H1 (cell line): Measurements from ENCODE around the gene CLPTM1L. TPM values are rescaled to one million over a fixed set of nuclear protein-coding genes. Genes with fewer than 3 reads are reported as not detected.

Experiments
- CTCF ChIA-PET: fragments of 300-600 bp; sonication (Branson Sonifier 250); formaldehyde crosslinking; loops from one replicate; lab custom pipeline; 2021; ENCODE audit not compliant: partially characterized antibody; lab: Charles Lee
- POLR2A ChIA-PET: fragments of 300-600 bp; sonication (Branson Sonifier 250); formaldehyde crosslinking; loops from one replicate; lab custom pipeline; 2021; ENCODE audit warnings: inconsistent platforms; ENCODE audit not compliant: partially characterized antibody; lab: Charles Lee
- DNase-seq, 2 experiments: peaks; one replicate each; pipeline versions ENCODE4 v3.0.0 to v3.0.0-alpha.2; 2010 to 2022; ENCODE audit warnings: low spot score in 2 of 2, low read depth in 1 of 2, mixed read lengths in 1 of 2
- FAIRE-seq: peaks from 2 replicates; lab custom pipeline; 2011; peaks lifted over from hg19 to GRCh38; lab: Jason Lieb, UNC
- H2AFZ ChIP-seq: 2 replicates; pipeline ENCODE4 v1.8.1; 2012; ENCODE audit warnings: low read length, inconsistent platforms
- H2AK5ac ChIP-seq: 2 replicates; pipeline ENCODE4 v1.6.1; 2013; ENCODE audit warnings: low read depth, low read length
- H2BK120ac ChIP-seq: replicated peaks from 2 replicates; pipeline ENCODE3; 2013; ENCODE audit warnings: low read depth, low read length, inconsistent platforms
- H2BK12ac ChIP-seq: 2 replicates; pipeline ENCODE4 v1.6.1; 2013; ENCODE audit warnings: low read depth, low read length
- H2BK15ac ChIP-seq: 2 replicates; pipeline ENCODE4 v1.6.1; 2013; ENCODE audit warnings: low read length
- H2BK20ac ChIP-seq: 2 replicates; pipeline ENCODE4 v1.6.1; 2013; ENCODE audit warnings: low read length
- H2BK5ac ChIP-seq: 2 replicates; pipeline ENCODE4 v1.6.1; 2013; ENCODE audit warnings: low read depth, low read length
- H3K14ac ChIP-seq: 2 replicates; pipeline ENCODE4 v1.6.1; 2013; ENCODE audit warnings: inconsistent platforms; ENCODE audit not compliant: insufficient read length
- H3K18ac ChIP-seq: 2 replicates; pipeline ENCODE4 v1.6.1; 2013; ENCODE audit warnings: low read length; ENCODE audit errors: extremely low read depth
- H3K23ac ChIP-seq: 2 replicates; pipeline ENCODE4 v1.6.1; 2013; ENCODE audit warnings: inconsistent platforms; ENCODE audit not compliant: insufficient read length
- H3K23me2 ChIP-seq: 2 replicates; pipeline ENCODE4 v1.6.1; 2013; ENCODE audit warnings: low read depth, low read length
- H3K27ac ChIP-seq: 2 replicates; pipeline ENCODE4 v1.6.1; 2011; ENCODE audit warnings: low read depth, low read length, inconsistent platforms
- H3K27me3 ChIP-seq, 4 experiments: replicated peaks in 1 of 4; 1 replicate in 1 of 4; 2 replicates in 3 of 4; pipeline versions ENCODE4 v1.6.1 to v1.8.1; 2011 to 2013; ENCODE audit warnings: low read length in 3 of 4, mild to moderate bottlenecking in 3 of 4, inconsistent platforms in 2 of 4, mixed read lengths in 2 of 4, moderate library complexity in 1 of 4; ENCODE audit not compliant: control insufficient read depth in 3 of 4, insufficient read depth in 3 of 4; ENCODE audit errors: extremely low read depth in 1 of 4
- H3K36me3 ChIP-seq, 4 experiments: 2 replicates each; pipeline versions ENCODE4 v1.6.1 to v1.8.1; 2011 to 2013; ENCODE audit warnings: mild to moderate bottlenecking in 4 of 4, low read length in 3 of 4, moderate library complexity in 2 of 4, control low read depth in 1 of 4, inconsistent platforms in 1 of 4; ENCODE audit not compliant: insufficient read depth in 4 of 4, control insufficient read depth in 2 of 4
- H3K4ac ChIP-seq: replicated peaks from 2 replicates; pipeline ENCODE3; 2013; ENCODE audit warnings: low read length, low read depth, mixed read lengths, inconsistent platforms; ENCODE audit not compliant: insufficient read length
- H3K4me1 ChIP-seq, 4 experiments: replicated peaks in 1 of 4; 1 replicate in 1 of 4; 2 replicates in 3 of 4; pipeline versions ENCODE4 v1.6.1 to v1.8.1; 2011 to 2013; ENCODE audit warnings: low read length in 3 of 4, inconsistent platforms in 2 of 4, mixed read lengths in 1 of 4; ENCODE audit not compliant: insufficient read depth in 4 of 4, control insufficient read depth in 3 of 4
- H3K4me2 ChIP-seq, 2 experiments: 2 replicates each; pipeline versions ENCODE4 v1.6.1 to v1.8.1; 2011 to 2013; ENCODE audit warnings: low read depth in 2 of 2, low read length in 2 of 2, control low read depth in 1 of 2, inconsistent platforms in 1 of 2, mild to moderate bottlenecking in 1 of 2; ENCODE audit not compliant: insufficient read depth in 1 of 2
- H3K4me3 ChIP-seq, 4 experiments: fragments of 200-600, 300-600 bp in 1 of 4; sonication (generic), shearing (Covaris generic), sonication (Bioruptor Twin) in 1 of 4; 2 replicates each; pipeline versions ENCODE4 v1.5.1 to v1.8.1; 2011 to 2016; ENCODE audit warnings: low read length in 4 of 4, low read depth in 3 of 4, control low read depth in 2 of 4, inconsistent platforms in 2 of 4, mild to moderate bottlenecking in 2 of 4, mixed read lengths in 1 of 4, moderate library complexity in 1 of 4; ENCODE audit not compliant: insufficient read depth in 2 of 4; ENCODE audit errors: extremely low read depth in 1 of 4
- H3K56ac ChIP-seq: replicated peaks from 2 replicates; pipeline ENCODE3; 2013; ENCODE audit warnings: low read depth, mild to moderate bottlenecking, mixed read lengths, low read length, inconsistent platforms; ENCODE audit not compliant: insufficient read length
- H3K79me1 ChIP-seq: 2 replicates; pipeline ENCODE4 v1.6.1; 2013; ENCODE audit warnings: low read depth, low read length, control low read depth
- H3K79me2 ChIP-seq, 2 experiments: 2 replicates each; pipeline versions ENCODE4 v1.6.1 to v1.8.1; 2012 to 2013; ENCODE audit warnings: low read length in 2 of 2, mild to moderate bottlenecking in 2 of 2, inconsistent platforms in 1 of 2; ENCODE audit not compliant: insufficient read depth in 2 of 2, control insufficient read depth in 1 of 2
- H3K9ac ChIP-seq, 4 experiments: replicated peaks in 1 of 4; 1 replicate in 1 of 4; 2 replicates in 3 of 4; pipeline versions ENCODE4 v1.6.1 to v1.8.1; 2011 to 2013; ENCODE audit warnings: low read depth in 3 of 4, low read length in 3 of 4, control low read depth in 2 of 4, mild to moderate bottlenecking in 2 of 4, moderate library complexity in 2 of 4, inconsistent platforms in 1 of 4; ENCODE audit errors: extremely low read depth in 1 of 4
- H3K9me3 ChIP-seq, 2 experiments: 2 replicates each; pipeline versions ENCODE4 v1.6.1 to v1.8.1; 2012 to 2013; ENCODE audit warnings: mild to moderate bottlenecking in 2 of 2, moderate library complexity in 2 of 2, control low read depth in 1 of 2, inconsistent platforms in 1 of 2, low read depth in 1 of 2, low read length in 1 of 2, mixed read lengths in 1 of 2; ENCODE audit not compliant: insufficient read depth in 2 of 2
- H4K20me1 ChIP-seq, 2 experiments: replicated peaks in 1 of 2; 2 replicates each; pipeline versions ENCODE3 to v1.8.1; 2011 to 2013; ENCODE audit warnings: inconsistent platforms in 2 of 2, low read length in 2 of 2, mild to moderate bottlenecking in 1 of 2; ENCODE audit not compliant: insufficient read depth in 2 of 2, control insufficient read depth in 1 of 2
- H4K5ac ChIP-seq: 2 replicates; pipeline ENCODE4 v1.6.1; 2013; ENCODE audit warnings: low read length, low read depth, mixed read lengths, inconsistent platforms; ENCODE audit not compliant: insufficient read length
- H4K8ac ChIP-seq: 2 replicates; pipeline ENCODE4 v1.8.0; 2013; ENCODE audit warnings: mild to moderate bottlenecking, moderate library complexity, low read length, inconsistent platforms; ENCODE audit not compliant: insufficient read depth; ENCODE audit errors: extremely low read depth
- H4K91ac ChIP-seq: replicated peaks from 2 replicates; pipeline ENCODE3; 2013; ENCODE audit warnings: low read length, mixed read lengths, inconsistent platforms; ENCODE audit not compliant: insufficient read length
- E2F6 ChIP-seq: IDR thresholded peaks from 2 replicates; pipeline ENCODE4 v1.6.1; 2012; ENCODE audit warnings: inconsistent platforms
- FOSL1 ChIP-seq: IDR thresholded peaks from 2 replicates; pipeline ENCODE4 v1.6.1; 2011; ENCODE audit warnings: mild to moderate bottlenecking, low read depth, low read length, moderate library complexity; ENCODE audit not compliant: insufficient read depth
- JUND ChIP-seq: IDR thresholded peaks from 2 replicates; pipeline ENCODE4 v1.6.1; 2011; ENCODE audit warnings: mild to moderate bottlenecking, improper control_type of control experiment, low read length
- KDM1A ChIP-seq: fragments of 200-600, 300-600 bp; sonication (generic); IDR thresholded peaks from 2 replicates; pipeline ENCODE4 v1.7.1; 2016; ENCODE audit warnings: mild to moderate bottlenecking, low read length, borderline replicate concordance
- TAF1 ChIP-seq: IDR thresholded peaks from 2 replicates; pipeline ENCODE4 v1.6.1; 2011; ENCODE audit warnings: mild to moderate bottlenecking, low read depth, low read length
- WGBS, 2 experiments: shearing (Covaris generic) in 1 of 2; methylation state at CpG; one replicate each; pipeline versions ENCODE4 v1.1.6 to v1.1.7; 2013 to 2015; ENCODE audit warnings: low lambda C conversion rate in 2 of 2, mixed read lengths in 2 of 2, inconsistent platforms in 1 of 2, low coverage in 1 of 2, missing lambda C conversion rate in 1 of 2; ENCODE audit not compliant: insufficient replicate concordance in 2 of 2, insufficient coverage in 1 of 2, insufficient read length in 1 of 2; ENCODE audit errors: extremely low coverage in 1 of 2, missing lambda C conversion rate in 1 of 2; 5-methylcytosine and 5-hydroxymethylcytosine counted together
- polyA plus RNA-seq, 7 experiments: library from polyadenylated mRNA; depleted of rRNA in 3 of 7; stranded (reverse) in 5 of 7; unstranded in 2 of 7; fragments of >200 nt in 5 of 7; fragments of 200-250 nt in 2 of 7; gene quantifications; 1 replicate in 5 of 7; 2 replicates in 1 of 7; 4 replicates in 1 of 7; pipeline versions ENCODE4 v1.2.1 to v1.2.3, GENCODE V29; 2011 to 2013; ENCODE audit warnings: missing spikeins in 2 of 7, mixed read lengths in 2 of 7
- total RNA-seq: library from RNA; stranded (reverse); fragmentation: NEBNext Ultra II Directional; extraction: Animal tissue kit (Norgen Biotek cat#: 25700); gene quantifications from 2 replicates; pipeline ENCODE4 v1.2.1, GENCODE V29; 2021

CLPTM1L gene
- total and polyA plus RNA-seq, 2 of the 8 experiments (the other 6 are each of a cell fraction or from before 2014, with no cell fraction given): 102 to 119 TPM

DNA sequence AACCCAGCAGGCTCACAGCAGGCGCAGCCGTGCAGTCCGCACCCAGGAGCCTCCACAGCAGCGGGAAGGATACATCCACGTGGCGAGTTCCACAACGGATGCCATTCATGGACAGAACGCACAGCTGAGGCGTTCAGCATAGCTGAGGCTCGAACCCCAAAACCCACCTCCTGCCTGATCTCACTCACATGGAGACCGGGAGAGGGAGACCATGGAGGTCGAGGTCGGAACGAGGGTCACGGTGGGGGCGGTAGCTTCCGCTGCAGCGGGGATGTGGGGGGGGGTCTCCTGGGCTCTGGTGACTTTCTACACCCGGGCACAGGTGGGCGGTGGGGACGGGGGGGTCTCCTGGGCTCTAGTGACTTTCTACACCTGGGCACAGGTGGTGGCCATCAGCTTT is 67.6 kb downstream of the CLPTM1L start:
- POLR2A ChIA-PET: no interaction called here
- WGBS, 2 experiments: 91% methylated on average over 19 of the region's 21 CpGs; no CpG with 5 or more reads in 1 of the 2 experiments
- CTCF ChIA-PET: no interaction called here
- TF ChIP-seq JUND: no peak
- no peak for TF ChIP-seq FOSL1
- no peak for TF ChIP-seq KDM1A
- TF ChIP-seq TAF1: no peak
- no peak for TF ChIP-seq E2F6

More for the DNA sequence above, 67.6 kb downstream of the CLPTM1L start:
- no peak overlapping the region for H3K18ac ChIP-seq
- H3K4me1 ChIP-seq: no peaks in the 10 kb centered on the region
- no peak overlapping the region for H4K91ac ChIP-seq
- peaks cover 3% of the 10 kb centered on the region; the same call in 1 of the 2 replicates for H3K23me2 ChIP-seq
- no peaks in the 10 kb centered on the region for H3K27me3 ChIP-seq
- H3K23ac ChIP-seq: no peak overlapping the region
- H3K56ac ChIP-seq: no peak overlapping the region
- no peak overlapping the region for H3K4me2 ChIP-seq
- no peak overlapping the region for H2BK12ac ChIP-seq
- peak overlapping the region; percentile 25; the same call in 1 of the 2 replicates for H4K8ac ChIP-seq
- H3K14ac ChIP-seq: no peak overlapping the region
- no peak overlapping the region for H3K9ac ChIP-seq
- H2BK20ac ChIP-seq: no peak overlapping the region
- H2BK15ac ChIP-seq: no peak overlapping the region
- no peak overlapping the region for H2BK5ac ChIP-seq
- H3K9me3 ChIP-seq: no peaks in the 10 kb centered on the region; a peak in 1 of 4 replicates
- peaks cover 0 to 18% (median 7%) of the 10 kb centered on the region in 4 experiments; a peak in 4 of 8 replicates for H3K36me3 ChIP-seq
- H2AFZ ChIP-seq: no peak overlapping the region
- H3K4ac ChIP-seq: no peak overlapping the region
- no peak overlapping the region for H3K27ac ChIP-seq
- H2BK120ac ChIP-seq: no peak overlapping the region
- H2AK5ac ChIP-seq: no peak overlapping the region
- DNase-seq: no peak
- H4K20me1 ChIP-seq: peaks cover 0 to 9% of the 10 kb centered on the region in 2 experiments
- no peak for FAIRE-seq
- peaks cover 3 to 15% of the 10 kb centered on the region in 2 experiments; a peak in 2 of 4 replicates for H3K79me2 ChIP-seq
- H3K4me3 ChIP-seq: no peak overlapping the region
- peaks cover 8% of the 10 kb centered on the region; the same call in 1 of the 2 replicates for H3K79me1 ChIP-seq
- H4K5ac ChIP-seq: no peak overlapping the region
